ENCODE results near the gene PTPRR. TPM values are rescaled to one million over a fixed set of nuclear protein-coding genes. Genes with fewer than 3 reads are reported as not detected.

Gene PTPRR
- total and polyA plus RNA-seq, 2 donors (not counting 1 experiment from before 2014, with no cell fraction given), result 0.44 to 0.50 TPM

GRCh38 chr12:70639535-70639934, 281.0 kb downstream of the PTPRR start:
- Histone ChIP-seq H4K20me1 (ENCODE audit: control insufficient read depth, extremely low read depth, insufficient read depth, low read length) (no peaks in the 10 kb centered on the region), H3K79me2 (ENCODE audit: control insufficient read depth, insufficient read depth, low read length) (no peaks in the 10 kb centered on the region), H3K27me3 (ENCODE audit: control insufficient read depth, insufficient read depth, low read length) (no peaks in the 10 kb centered on the region), H3K4me1 (ENCODE audit: control insufficient read depth, extremely low read depth, insufficient read depth, low read length) (no peaks in the 10 kb centered on the region), H2AFZ (ENCODE audit: low read length) (no peak overlapping the region), H3K4me2 (ENCODE audit: extremely low read depth, insufficient read depth, low read length) (no peak overlapping the region), H3K4me3 (replicated peaks in 1 of 4; ENCODE audit: control extremely low read depth in 1 of 4, insufficient read depth in 1 of 4, low read depth in 3 of 4, low read length in 4 of 4) (no peak overlapping the region), H3K27ac (ENCODE audit: insufficient read depth, low read length) (no peak overlapping the region), H3K36me3 (ENCODE audit: control insufficient read depth, insufficient read depth, low read length) (no peaks in the 10 kb centered on the region), H3K9ac (ENCODE audit: insufficient read depth, low read length) (no peak overlapping the region), H3K9me3 (ENCODE audit: control insufficient read depth, insufficient read depth, low read depth, low read length) (no peaks in the 10 kb centered on the region)
- TF ChIP-seq, protein P1, sequence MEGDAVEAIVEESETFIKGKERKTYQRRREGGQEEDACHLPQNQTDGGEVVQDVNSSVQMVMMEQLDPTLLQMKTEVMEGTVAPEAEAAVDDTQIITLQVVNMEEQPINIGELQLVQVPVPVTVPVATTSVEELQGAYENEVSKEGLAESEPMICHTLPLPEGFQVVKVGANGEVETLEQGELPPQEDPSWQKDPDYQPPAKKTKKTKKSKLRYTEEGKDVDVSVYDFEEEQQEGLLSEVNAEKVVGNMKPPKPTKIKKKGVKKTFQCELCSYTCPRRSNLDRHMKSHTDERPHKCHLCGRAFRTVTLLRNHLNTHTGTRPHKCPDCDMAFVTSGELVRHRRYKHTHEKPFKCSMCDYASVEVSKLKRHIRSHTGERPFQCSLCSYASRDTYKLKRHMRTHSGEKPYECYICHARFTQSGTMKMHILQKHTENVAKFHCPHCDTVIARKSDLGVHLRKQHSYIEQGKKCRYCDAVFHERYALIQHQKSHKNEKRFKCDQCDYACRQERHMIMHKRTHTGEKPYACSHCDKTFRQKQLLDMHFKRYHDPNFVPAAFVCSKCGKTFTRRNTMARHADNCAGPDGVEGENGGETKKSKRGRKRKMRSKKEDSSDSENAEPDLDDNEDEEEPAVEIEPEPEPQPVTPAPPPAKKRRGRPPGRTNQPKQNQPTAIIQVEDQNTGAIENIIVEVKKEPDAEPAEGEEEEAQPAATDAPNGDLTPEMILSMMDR (conservative IDR thresholded peaks at IDR 0.05 in 1 of 2, IDR thresholded peaks at IDR 0.05 in 1 of 2; ENCODE audit: low read depth in 1 of 2, low read length in 2 of 2), result no peak
- no peak for TF ChIP-seq EZH2 (IDR thresholded peaks at IDR 0.05; ENCODE audit: low read length, missing control alignments)
- no peak for DNase-seq (ENCODE audit: low read depth in 2 of 2)

- Histone ChIP-seq H3K27me3 (ENCODE audit: control insufficient read depth, insufficient read depth, low read length) (no peaks in the 10 kb centered on the region), H4K20me1 (ENCODE audit: control insufficient read depth, extremely low read depth, insufficient read depth, low read length) (no peaks in the 10 kb centered on the region), H3K9me3 (ENCODE audit: control insufficient read depth, insufficient read depth, low read depth, low read length) (no peaks in the 10 kb centered on the region), H3K4me3 (replicated peaks in 1 of 4; ENCODE audit: control extremely low read depth in 1 of 4, insufficient read depth in 1 of 4, low read depth in 3 of 4, low read length in 4 of 4) (no peak overlapping the region), H2AFZ (ENCODE audit: low read length) (no peak overlapping the region), H3K9ac (ENCODE audit: insufficient read depth, low read length) (no peak overlapping the region), H3K36me3 (ENCODE audit: control insufficient read depth, insufficient read depth, low read length) (no peaks in the 10 kb centered on the region), H3K79me2 (ENCODE audit: control insufficient read depth, insufficient read depth, low read length) (no peaks in the 10 kb centered on the region), H3K27ac (ENCODE audit: insufficient read depth, low read length) (no peak overlapping the region), H3K4me2 (ENCODE audit: extremely low read depth, insufficient read depth, low read length) (no peak overlapping the region), H3K4me1 (ENCODE audit: control insufficient read depth, extremely low read depth, insufficient read depth, low read length) (no peaks in the 10 kb centered on the region)
- DNase-seq (ENCODE audit: low read depth in 2 of 2), result peak in 1 of 2 donors; percentile 56
- TF ChIP-seq EZH2 (IDR thresholded peaks at IDR 0.05; ENCODE audit: low read length, missing control alignments), result no peak
- TF ChIP-seq, protein P1 (conservative IDR thresholded peaks at IDR 0.05 in 1 of 2, IDR thresholded peaks at IDR 0.05 in 1 of 2; ENCODE audit: low read depth in 1 of 2, low read length in 2 of 2), result no peak
Observed at GRCh38 chr12:70638639-70639360, 281.7 kb downstream of the PTPRR start.

GRCh38 chr12:70637303-70638085, 283.0 kb downstream of the PTPRR start, which contains the start of gene PTPRB:
Gene PTPRB, minus strand, starts transcription at chr12:70637429. Its CDS starts 34 bp downstream, at chr12:70637395.
- no peaks in the 10 kb centered on the region for H3K4me1 ChIP-seq (ENCODE audit: control insufficient read depth, extremely low read depth, insufficient read depth, low read length)
- no peaks in the 10 kb centered on the region for H3K27me3 ChIP-seq (ENCODE audit: control insufficient read depth, insufficient read depth, low read length)
- DNase-seq (ENCODE audit: low read depth in 2 of 2), result no peak
- H2AFZ ChIP-seq (ENCODE audit: low read length), result no peak within 1 kb of the TSS
- H4K20me1 ChIP-seq (ENCODE audit: control insufficient read depth, extremely low read depth, insufficient read depth, low read length), result no peaks in the 10 kb centered on the region
- H3K9me3 ChIP-seq (ENCODE audit: control insufficient read depth, insufficient read depth, low read depth, low read length), result no peaks in the 10 kb centered on the region
- H3K4me2 ChIP-seq (ENCODE audit: extremely low read depth, insufficient read depth, low read length), result no peak within 1 kb of the TSS
- H3K36me3 ChIP-seq (ENCODE audit: control insufficient read depth, insufficient read depth, low read length), result no peaks in the 10 kb centered on the region
- no peaks in the 10 kb centered on the region for H3K79me2 ChIP-seq (ENCODE audit: control insufficient read depth, insufficient read depth, low read length)
- no peak within 1 kb of the TSS for H3K4me3 ChIP-seq (replicated peaks in 1 of 4; ENCODE audit: control extremely low read depth in 1 of 4, insufficient read depth in 1 of 4, low read depth in 3 of 4, low read length in 4 of 4)
- H3K27ac ChIP-seq (ENCODE audit: insufficient read depth, low read length), result no peak within 1 kb of the TSS
- TF ChIP-seq, protein P1 (conservative IDR thresholded peaks at IDR 0.05 in 1 of 2, IDR thresholded peaks at IDR 0.05 in 1 of 2; ENCODE audit: low read depth in 1 of 2, low read length in 2 of 2), result no peak
- TF ChIP-seq EZH2 (IDR thresholded peaks at IDR 0.05; ENCODE audit: low read length, missing control alignments), result no peak
- H3K9ac ChIP-seq (ENCODE audit: insufficient read depth, low read length), result no peak within 1 kb of the TSS

Data from fibroblast of lung (primary cell).